Neutrophil (primary cell): Measurements from ENCODE around the gene SLC28A2.
"Not testable (repeated sequence)": the region's sequence is repeated elsewhere in the genome, so short reads cannot be mapped to it uniquely, and the experiment has no call there.

ENCODE experiments used
- H3K27ac ChIP-seq: fragments of 200-600 bp; sonication (generic); 2 replicates; pipeline ENCODE4 v1.5.1; 2016; ENCODE audit warnings: mild to moderate bottlenecking, moderate library complexity
- H3K27me3 ChIP-seq: fragments of 200-600 bp; sonication (generic); 2 replicates; pipeline ENCODE4 v1.6.0; 2016; ENCODE audit warnings: mild to moderate bottlenecking
- H3K36me3 ChIP-seq: fragments of 200-600 bp; sonication (generic); 2 replicates; pipeline ENCODE4 v1.5.1; 2017
- H3K4me1 ChIP-seq, 2 experiments: fragments of 200-600 bp in 1 of 2; sonication (generic) in 1 of 2; 1 replicate in 1 of 2; 2 replicates in 1 of 2; pipeline versions ENCODE4 v1.5.1 to v1.6.1; 2013 to 2016; ENCODE audit warnings: low read depth in 1 of 2, low read length in 1 of 2, mild to moderate bottlenecking in 1 of 2, moderate library complexity in 1 of 2; ENCODE audit not compliant: control insufficient read depth in 1 of 2, insufficient read depth in 1 of 2
- H3K4me3 ChIP-seq, 2 experiments: fragments of 200-600 bp in 1 of 2; sonication (generic) in 1 of 2; 1 replicate in 1 of 2; 2 replicates in 1 of 2; pipeline ENCODE4 v1.5.1; 2013 to 2016; ENCODE audit warnings: low read depth in 1 of 2, low read length in 1 of 2, mild to moderate bottlenecking in 1 of 2, moderate library complexity in 1 of 2
- H3K9me3 ChIP-seq: fragments of 200-600 bp; sonication (generic); 2 replicates; pipeline ENCODE4 v1.5.1; 2016
- CTCF ChIP-seq: fragments of 200-600 bp; sonication (generic); IDR thresholded peaks from 2 replicates; pipeline ENCODE4 v1.5.1; 2016; ENCODE audit warnings: antibody characterized with exemption

The SLC28A2 gene

DNA sequence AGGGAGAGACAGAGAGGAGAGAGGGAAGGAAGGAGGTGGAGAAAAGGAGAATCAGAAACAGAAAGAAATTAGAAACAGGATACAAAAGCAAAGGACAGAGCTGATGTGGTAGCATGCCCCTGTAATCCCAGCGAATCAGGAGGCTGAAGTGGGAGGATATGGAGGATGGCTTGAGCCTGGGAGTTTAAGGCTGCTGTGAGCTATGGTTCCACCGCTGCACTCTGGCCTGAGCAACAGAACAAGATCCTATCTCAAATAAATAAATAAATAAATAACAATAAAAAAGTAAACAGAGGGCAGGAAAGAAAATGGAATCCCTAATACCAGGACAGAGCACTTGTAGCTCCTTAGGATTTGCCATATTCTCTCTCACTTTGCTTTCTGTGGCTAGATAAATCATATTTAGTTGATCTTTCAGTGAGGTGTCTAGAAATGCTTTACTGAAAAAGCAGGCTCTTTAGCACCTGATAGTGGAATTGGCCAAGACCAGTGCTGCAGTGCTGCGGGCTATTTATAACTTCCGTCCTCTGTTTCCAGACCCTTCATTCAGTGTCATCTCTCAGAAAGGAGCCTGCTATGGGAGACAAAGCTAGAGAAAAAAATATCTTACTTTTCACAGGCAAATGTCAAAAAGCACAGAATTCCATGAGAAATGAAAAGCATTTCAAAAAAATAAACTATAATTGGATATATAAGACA is 20.0 kb upstream of the SLC28A2 start:
- no peaks in the 10 kb centered on the region for H3K27me3 ChIP-seq
- TF ChIP-seq CTCF: no peak
- H3K9me3 ChIP-seq: no peaks in the 10 kb centered on the region
- H3K4me1 ChIP-seq: no peaks in the 10 kb centered on the region
- H3K4me3 ChIP-seq: no peak overlapping the region
- H3K36me3 ChIP-seq: no peaks in the 10 kb centered on the region
- H3K27ac ChIP-seq: no peak overlapping the region

DNA sequence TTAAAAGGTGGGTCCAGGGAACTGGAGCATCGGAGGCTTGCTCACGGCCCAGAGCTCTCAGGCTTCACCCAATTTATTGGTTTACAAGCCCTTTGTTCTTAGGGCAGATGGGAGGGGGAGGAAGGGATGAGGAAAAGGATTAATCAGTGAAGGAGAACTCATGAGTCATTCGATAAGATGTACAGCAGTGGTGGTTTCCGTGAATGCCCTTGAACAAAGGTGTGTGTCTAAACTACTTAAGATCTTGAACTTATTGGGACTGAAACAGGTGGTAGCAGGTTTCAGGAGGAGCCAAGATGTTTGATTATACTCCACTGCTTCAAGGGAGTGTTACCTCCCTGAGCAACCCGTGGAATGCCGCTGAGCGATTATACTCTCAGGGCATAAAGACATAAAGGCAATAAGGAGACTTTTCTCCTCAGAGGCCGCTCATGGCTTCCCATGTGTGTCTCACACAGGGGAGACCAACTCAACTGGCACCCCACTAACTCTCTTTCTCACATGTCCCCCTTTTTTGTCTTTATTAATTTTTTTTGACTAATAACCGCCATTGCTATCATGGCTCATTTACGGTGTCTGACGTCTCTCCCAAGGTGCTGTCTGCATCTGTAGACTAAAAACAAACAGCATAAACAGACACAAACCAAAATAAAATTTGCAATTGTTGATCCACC is 17.3 kb upstream of the SLC28A2 start:
- no peaks in the 10 kb centered on the region for H3K9me3 ChIP-seq
- no peak overlapping the region for H3K4me3 ChIP-seq
- no peaks in the 10 kb centered on the region for H3K4me1 ChIP-seq
- no peak for TF ChIP-seq CTCF
- no peaks in the 10 kb centered on the region for H3K36me3 ChIP-seq
- H3K27ac ChIP-seq: no peak overlapping the region
- H3K27me3 ChIP-seq: no peaks in the 10 kb centered on the region

GRCh38 chr15:45236806-45237205 is 15.2 kb upstream of the SLC28A2 start:
- not testable (repeated sequence) for H3K27ac ChIP-seq, H3K27me3 ChIP-seq, H3K4me1 ChIP-seq, H3K4me3 ChIP-seq, H3K36me3 ChIP-seq
- peaks cover 10% of the 10 kb centered on the region for H3K9me3 ChIP-seq

DNA sequence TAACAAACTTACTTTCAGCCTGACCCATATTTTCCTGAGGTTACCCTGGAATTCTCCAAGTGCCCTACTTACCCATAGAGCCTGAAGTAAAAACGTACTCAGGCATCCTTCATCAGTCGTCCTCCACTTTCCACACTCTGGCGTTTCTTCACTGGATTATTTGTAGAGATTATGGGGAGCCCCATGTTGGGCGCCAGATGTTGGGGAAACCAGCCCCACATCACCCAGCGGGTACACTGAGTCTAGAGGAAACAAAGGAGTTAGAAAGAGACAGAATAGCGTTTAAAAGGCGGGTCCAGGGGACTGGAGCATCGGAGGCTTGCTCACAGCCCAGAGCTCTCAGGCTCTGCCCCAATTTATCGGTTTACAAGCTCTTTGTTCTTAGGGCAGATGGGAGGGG is 9.7 kb upstream of the SLC28A2 start:
- TF ChIP-seq CTCF: no peak
- Histone ChIP-seq H3K4me1 (no peaks in the 10 kb centered on the region), H3K27ac (no peak overlapping the region), H3K27me3 (no peaks in the 10 kb centered on the region), H3K4me3 (no peak overlapping the region), H3K36me3 (no peaks in the 10 kb centered on the region), H3K9me3 (peaks cover 43% of the 10 kb centered on the region)

DNA sequence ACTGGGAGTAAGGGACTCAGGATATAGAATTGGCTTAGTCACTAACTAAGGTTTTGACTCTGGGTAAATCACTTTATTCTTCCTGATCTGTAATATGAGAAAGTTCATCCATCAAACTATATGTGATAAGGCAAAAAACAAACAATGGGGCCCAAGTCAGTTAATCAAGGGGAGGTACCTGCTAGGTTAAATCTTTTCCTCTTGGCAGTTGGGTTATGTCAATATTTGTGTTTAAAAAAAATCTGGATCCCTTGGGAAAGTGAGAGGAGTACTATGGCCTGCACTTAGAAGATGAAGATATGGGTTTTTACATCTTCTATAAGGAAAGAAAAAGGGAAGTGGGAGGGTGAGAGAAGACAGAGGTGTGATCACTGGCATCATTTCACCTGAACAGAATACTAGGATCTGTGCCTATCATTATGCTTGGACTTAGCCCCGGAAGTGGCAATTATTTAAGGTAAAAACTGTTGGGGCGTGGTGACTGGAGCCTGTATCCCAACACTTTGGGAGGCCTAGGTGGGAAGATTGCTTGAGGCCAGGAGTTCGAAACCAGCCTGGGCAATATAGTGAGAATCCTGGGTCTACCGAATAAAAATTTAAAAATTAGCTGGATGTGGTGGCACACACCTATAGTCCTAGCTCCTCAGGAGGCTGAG is 2.8 kb upstream of the SLC28A2 start:
- no peak for TF ChIP-seq CTCF
- H3K27ac ChIP-seq: no peak overlapping the region

GRCh38 chr15:45253330-45253729 is 1.3 kb downstream of the SLC28A2 start:
- Histone ChIP-seq H3K9me3 (no peaks in the 10 kb centered on the region), H3K27me3 (no peaks in the 10 kb centered on the region), H3K4me3 (no peak overlapping the region), H3K36me3 (no peaks in the 10 kb centered on the region), H3K4me1 (no peaks in the 10 kb centered on the region), H3K27ac (no peak overlapping the region)
- TF ChIP-seq CTCF: no peak

More for the DNA sequence above, 2.8 kb upstream of the SLC28A2 start:
- Histone ChIP-seq H3K4me1 (no peaks in the 10 kb centered on the region), H3K4me3 (no peak overlapping the region), H3K36me3 (no peaks in the 10 kb centered on the region), H3K27me3 (no peaks in the 10 kb centered on the region), H3K9me3 (peaks cover 11% of the 10 kb centered on the region)
